Lower leg skin (tissue), 3 donors: ENCODE measurements around the gene TMPRSS11A.

Experiments
- CTCF ChIP-seq, 3 donors: fragments of 450-650 bp; IDR thresholded peaks; one replicate each; pipeline ENCODE4 v1.5.1; 2016; ENCODE audit warnings: antibody characterized with exemption in 3 of 3, mild to moderate bottlenecking in 3 of 3, moderate library complexity in 2 of 3
- POLR2A ChIP-seq, 2 donors: fragments of 450-650 bp; IDR thresholded peaks; one replicate each; pipeline ENCODE4 v1.6.1; 2016 to 2017; ENCODE audit warnings: antibody characterized with exemption in 2 of 2, mild to moderate bottlenecking in 1 of 2, moderate library complexity in 1 of 2

- no peak for TF ChIP-seq CTCF (IDR thresholded peaks at IDR 0.05)
- no peak for TF ChIP-seq POLR2A (IDR thresholded peaks at IDR 0.05)
Measured at GRCh38 chr4:67934628-67935027, 28.7 kb downstream of the TMPRSS11A start.
